Heart left ventricle (tissue), 13 donors: ENCODE results near the gene ARPC5L.
"Not testable (repeated sequence)": the region's sequence is repeated elsewhere in the genome, so short reads cannot be mapped to it uniquely, and the experiment has no call there.

Experiments
- POLR2A ChIP-seq, 2 donors: fragments of 450-650 bp; IDR thresholded peaks; one replicate each; pipeline ENCODE4 v1.6.1; 2017; ENCODE audit warnings: antibody characterized with exemption in 2 of 2, mild to moderate bottlenecking in 2 of 2, moderate library complexity in 2 of 2
- TF ChIP-seq, protein P1 (sequence below), 12 donors: fragments of 200-600 bp; sonication (generic) in 4 of 12; IDR thresholded peaks; one replicate each; pipeline versions ENCODE4 v1.5.0 to v1.8.0; 2018 to 2022; ENCODE audit warnings: antibody characterized with exemption in 12 of 12, mild to moderate bottlenecking in 5 of 12
- donor health status: ischemic (EF 13 %, LVEDD 7.1; RV severe dilation, severe dysfunction).
- donor health status: DM: no; HTN: yes; CAD: no.
- donor health status: DM: no; HTN: no; CAD: no.
- donor health status: ischemic (EF 25% LVEDD 6.9; RV normal size, moderate dysfunction).
- donor health status: ischemic (EF 25% LVEDD 5.7; RV mildly dilated, moderate dysfunction).
- donor health status: ischemic (EF 35%, LVEDD 5.7; RV mildly dilated, moderate dysfunction).
- donor health status: nonischemic (EF 11% LVEDD 7.7; RV severe dilation, severe dysfunction).
- donor health status: DM: yes; HTN: yes; CAD: no.
- donor health status: PGD.
- donor health status: ischemic (EF 29% LVEDD 5.4; RV normal size, mild dysfunction).
- donor health status: nonischemic (EF 23%, LVEDD 6.1; RV moderate dilation, normal function).

GRCh38 chr9:124920394-124920793 is 58.5 kb downstream of the ARPC5L start:
- TF ChIP-seq, protein P1, sequence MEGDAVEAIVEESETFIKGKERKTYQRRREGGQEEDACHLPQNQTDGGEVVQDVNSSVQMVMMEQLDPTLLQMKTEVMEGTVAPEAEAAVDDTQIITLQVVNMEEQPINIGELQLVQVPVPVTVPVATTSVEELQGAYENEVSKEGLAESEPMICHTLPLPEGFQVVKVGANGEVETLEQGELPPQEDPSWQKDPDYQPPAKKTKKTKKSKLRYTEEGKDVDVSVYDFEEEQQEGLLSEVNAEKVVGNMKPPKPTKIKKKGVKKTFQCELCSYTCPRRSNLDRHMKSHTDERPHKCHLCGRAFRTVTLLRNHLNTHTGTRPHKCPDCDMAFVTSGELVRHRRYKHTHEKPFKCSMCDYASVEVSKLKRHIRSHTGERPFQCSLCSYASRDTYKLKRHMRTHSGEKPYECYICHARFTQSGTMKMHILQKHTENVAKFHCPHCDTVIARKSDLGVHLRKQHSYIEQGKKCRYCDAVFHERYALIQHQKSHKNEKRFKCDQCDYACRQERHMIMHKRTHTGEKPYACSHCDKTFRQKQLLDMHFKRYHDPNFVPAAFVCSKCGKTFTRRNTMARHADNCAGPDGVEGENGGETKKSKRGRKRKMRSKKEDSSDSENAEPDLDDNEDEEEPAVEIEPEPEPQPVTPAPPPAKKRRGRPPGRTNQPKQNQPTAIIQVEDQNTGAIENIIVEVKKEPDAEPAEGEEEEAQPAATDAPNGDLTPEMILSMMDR (IDR thresholded peaks at IDR 0.05) = not testable (repeated sequence)
- TF ChIP-seq POLR2A (IDR thresholded peaks at IDR 0.05) = not testable (repeated sequence)
